Measurements from ENCODE around the gene PKD2. TPM values are rescaled to one million over a fixed set of nuclear protein-coding genes. Genes with fewer than 3 reads are reported as not detected.

PKD2 gene
- total and polyA plus RNA-seq, 2 of the 13 experiments (the other 11 are each of a cell fraction or from before 2014, with no cell fraction given): 5.6 to 9.1 TPM

- TF ChIP-seq, protein P1, sequence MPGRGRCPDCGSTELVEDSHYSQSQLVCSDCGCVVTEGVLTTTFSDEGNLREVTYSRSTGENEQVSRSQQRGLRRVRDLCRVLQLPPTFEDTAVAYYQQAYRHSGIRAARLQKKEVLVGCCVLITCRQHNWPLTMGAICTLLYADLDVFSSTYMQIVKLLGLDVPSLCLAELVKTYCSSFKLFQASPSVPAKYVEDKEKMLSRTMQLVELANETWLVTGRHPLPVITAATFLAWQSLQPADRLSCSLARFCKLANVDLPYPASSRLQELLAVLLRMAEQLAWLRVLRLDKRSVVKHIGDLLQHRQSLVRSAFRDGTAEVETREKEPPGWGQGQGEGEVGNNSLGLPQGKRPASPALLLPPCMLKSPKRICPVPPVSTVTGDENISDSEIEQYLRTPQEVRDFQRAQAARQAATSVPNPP (CRISPR knock-in tag; IDR thresholded peaks at IDR 0.05): no peak
- TF ChIP-seq, protein P2, sequence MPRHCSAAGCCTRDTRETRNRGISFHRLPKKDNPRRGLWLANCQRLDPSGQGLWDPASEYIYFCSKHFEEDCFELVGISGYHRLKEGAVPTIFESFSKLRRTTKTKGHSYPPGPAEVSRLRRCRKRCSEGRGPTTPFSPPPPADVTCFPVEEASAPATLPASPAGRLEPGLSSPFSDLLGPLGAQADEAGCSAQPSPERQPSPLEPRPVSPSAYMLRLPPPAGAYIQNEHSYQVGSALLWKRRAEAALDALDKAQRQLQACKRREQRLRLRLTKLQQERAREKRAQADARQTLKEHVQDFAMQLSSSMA (CRISPR knock-in tag; IDR thresholded peaks at IDR 0.05): no peak
- TF ChIP-seq, protein P3, sequence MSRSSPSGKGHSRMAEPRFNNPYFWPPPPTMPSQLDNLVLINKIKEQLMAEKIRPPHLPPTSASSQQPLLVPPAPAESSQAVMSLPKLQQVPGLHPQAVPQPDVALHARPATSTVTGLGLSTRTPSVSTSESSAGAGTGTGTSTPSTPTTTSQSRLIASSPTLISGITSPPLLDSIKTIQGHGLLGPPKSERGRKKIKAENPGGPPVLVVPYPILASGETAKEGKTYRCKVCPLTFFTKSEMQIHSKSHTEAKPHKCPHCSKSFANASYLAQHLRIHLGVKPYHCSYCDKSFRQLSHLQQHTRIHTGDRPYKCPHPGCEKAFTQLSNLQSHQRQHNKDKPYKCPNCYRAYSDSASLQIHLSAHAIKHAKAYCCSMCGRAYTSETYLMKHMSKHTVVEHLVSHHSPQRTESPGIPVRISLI (CRISPR knock-in tag; IDR thresholded peaks at IDR 0.05; ENCODE audit: borderline replicate concordance): peak; percentile 14; the same call in 1 of the 2 replicates
- TF ChIP-seq KLF11 (CRISPR knock-in tag; IDR thresholded peaks at IDR 0.05) (0 out of 2 replicates have a peak, but pooled peaks have one; percentile 66), ZNF432 (CRISPR knock-in tag; IDR thresholded peaks at IDR 0.05; ENCODE audit: borderline replicate concordance) (no peak), ZBTB43 (CRISPR knock-in tag; conservative IDR thresholded peaks at IDR 0.05) (peak; percentile 48; the same call in 1 of the 2 replicates), JUND (CRISPR knock-in tag; IDR thresholded peaks at IDR 0.05) (peak; percentile 51; the same call in 1 of the 2 replicates), FOXA1 (IDR thresholded peaks at IDR 0.05) (0 out of 2 replicates have a peak, but pooled peaks have one; percentile 18), FOXA1 (CRISPR knock-in tag; IDR thresholded peaks at IDR 0.05) (peak; percentile 85), EHMT2 (IDR thresholded peaks at IDR 0.05; ENCODE audit: borderline replicate concordance, low read depth, low read length) (peak; percentile 90; the same call in 1 of the 2 replicates), ZNF20 (CRISPR knock-in tag; IDR thresholded peaks at IDR 0.05) (no peak), ATF1 (CRISPR knock-in tag; IDR thresholded peaks at IDR 0.05) (peak; percentile 69), NFIB (CRISPR knock-in tag; IDR thresholded peaks at IDR 0.05; ENCODE audit: borderline replicate concordance) (no peak), TBP (CRISPR knock-in tag; IDR thresholded peaks at IDR 0.05) (no peak), ATF7-NPFF (CRISPR knock-in tag; IDR thresholded peaks at IDR 0.05; ENCODE audit: low read depth) (no peak), ZNF777 (CRISPR knock-in tag; IDR thresholded peaks at IDR 0.05) (no peak), PPARG (CRISPR knock-in tag; conservative IDR thresholded peaks at IDR 0.05) (peak; percentile 91)
- TF ChIP-seq, protein P4, sequence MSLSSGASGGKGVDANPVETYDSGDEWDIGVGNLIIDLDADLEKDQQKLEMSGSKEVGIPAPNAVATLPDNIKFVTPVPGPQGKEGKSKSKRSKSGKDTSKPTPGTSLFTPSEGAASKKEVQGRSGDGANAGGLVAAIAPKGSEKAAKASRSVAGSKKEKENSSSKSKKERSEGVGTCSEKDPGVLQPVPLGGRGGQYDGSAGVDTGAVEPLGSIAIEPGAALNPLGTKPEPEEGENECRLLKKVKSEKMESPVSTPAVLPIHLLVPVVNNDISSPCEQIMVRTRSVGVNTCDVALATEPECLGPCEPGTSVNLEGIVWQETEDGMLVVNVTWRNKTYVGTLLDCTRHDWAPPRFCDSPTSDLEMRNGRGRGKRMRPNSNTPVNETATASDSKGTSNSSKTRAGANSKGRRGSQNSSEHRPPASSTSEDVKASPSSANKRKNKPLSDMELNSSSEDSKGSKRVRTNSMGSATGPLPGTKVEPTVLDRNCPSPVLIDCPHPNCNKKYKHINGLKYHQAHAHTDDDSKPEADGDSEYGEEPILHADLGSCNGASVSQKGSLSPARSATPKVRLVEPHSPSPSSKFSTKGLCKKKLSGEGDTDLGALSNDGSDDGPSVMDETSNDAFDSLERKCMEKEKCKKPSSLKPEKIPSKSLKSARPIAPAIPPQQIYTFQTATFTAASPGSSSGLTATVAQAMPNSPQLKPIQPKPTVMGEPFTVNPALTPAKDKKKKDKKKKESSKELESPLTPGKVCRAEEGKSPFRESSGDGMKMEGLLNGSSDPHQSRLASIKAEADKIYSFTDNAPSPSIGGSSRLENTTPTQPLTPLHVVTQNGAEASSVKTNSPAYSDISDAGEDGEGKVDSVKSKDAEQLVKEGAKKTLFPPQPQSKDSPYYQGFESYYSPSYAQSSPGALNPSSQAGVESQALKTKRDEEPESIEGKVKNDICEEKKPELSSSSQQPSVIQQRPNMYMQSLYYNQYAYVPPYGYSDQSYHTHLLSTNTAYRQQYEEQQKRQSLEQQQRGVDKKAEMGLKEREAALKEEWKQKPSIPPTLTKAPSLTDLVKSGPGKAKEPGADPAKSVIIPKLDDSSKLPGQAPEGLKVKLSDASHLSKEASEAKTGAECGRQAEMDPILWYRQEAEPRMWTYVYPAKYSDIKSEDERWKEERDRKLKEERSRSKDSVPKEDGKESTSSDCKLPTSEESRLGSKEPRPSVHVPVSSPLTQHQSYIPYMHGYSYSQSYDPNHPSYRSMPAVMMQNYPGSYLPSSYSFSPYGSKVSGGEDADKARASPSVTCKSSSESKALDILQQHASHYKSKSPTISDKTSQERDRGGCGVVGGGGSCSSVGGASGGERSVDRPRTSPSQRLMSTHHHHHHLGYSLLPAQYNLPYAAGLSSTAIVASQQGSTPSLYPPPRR (CRISPR knock-in tag; IDR thresholded peaks at IDR 0.05; ENCODE audit: borderline replicate concordance): peak; percentile 94
Observed at GRCh38 chr4:88109123-88109881, 101.9 kb downstream of the PKD2 start (continued).

All from HepG2 (cell line).